Measurements from ENCODE around the gene CEP152. TPM values are rescaled to one million over a fixed set of nuclear protein-coding genes. Genes with fewer than 3 reads are reported as not detected.

Gene CEP152
- total RNA-seq, 4 donors from 2014 or later: 0.51 to 2.4 (median 1.4) TPM

- Histone ChIP-seq H3K27ac (no peak overlapping the region), H3K4me3 (no peak overlapping the region), H3K27me3 (no peaks in the 10 kb centered on the region), H3K4me1 (no peaks in the 10 kb centered on the region), H3K9me3 (no peaks in the 10 kb centered on the region), H3K36me3 (no peaks in the 10 kb centered on the region)
- TF ChIP-seq POLR2A (IDR thresholded peaks at IDR 0.05): no peak
- no peak for TF ChIP-seq CTCF (IDR thresholded peaks at IDR 0.05 in 4 of 5, conservative IDR thresholded peaks at IDR 0.05 in 1 of 5)
- intact Hi-C loops (cut with DNase I; ENCODE audit: low total_unique reads) (loop anchor here (5.0 kb wide), 1 partner anchor 446 kb away; no protein-coding TSS in a partner anchor), in situ Hi-C loops (cut with MboI; ENCODE audit: low sequenced_read_pairs in 4 of 4) (loop anchor here (10.0 to 25.0 kb wide), 2 partner anchors 441 to 448 kb away; no protein-coding TSS in a partner anchor)
- DNase-seq: no peak
- no peak for ATAC-seq
Measured at GRCh38 chr15:48802867-48803266, 8.0 kb downstream of the CEP152 start.

- H3K4me1 ChIP-seq: no peaks in the 10 kb centered on the region
- in situ Hi-C loops (cut with MboI; ENCODE audit: low sequenced_read_pairs in 4 of 4) (loop anchor here (10.0 to 25.0 kb wide), 2 partner anchors 440 to 447 kb away; no protein-coding TSS in a partner anchor), intact Hi-C loops (cut with DNase I; ENCODE audit: low total_unique reads) (loop anchor here (5.0 kb wide), 1 partner anchor 445 kb away; no protein-coding TSS in a partner anchor)
- no peak overlapping the region for H3K4me3 ChIP-seq
- DNase-seq: no peak
- ATAC-seq: no peak
- TF ChIP-seq POLR2A (IDR thresholded peaks at IDR 0.05) (no peak), CTCF (IDR thresholded peaks at IDR 0.05 in 4 of 5, conservative IDR thresholded peaks at IDR 0.05 in 1 of 5) (no peak)
- no peaks in the 10 kb centered on the region for H3K27me3 ChIP-seq
- H3K27ac ChIP-seq: no peak overlapping the region
- H3K9me3 ChIP-seq: no peaks in the 10 kb centered on the region
- no peaks in the 10 kb centered on the region for H3K36me3 ChIP-seq
Measured at GRCh38 chr15:48802257-48802656, 8.6 kb downstream of the CEP152 start.

- intact Hi-C loops (cut with DNase I; ENCODE audit: low total_unique reads) (loop anchor here (5.0 kb wide), 1 partner anchor 444 kb away; no protein-coding TSS in a partner anchor), in situ Hi-C loops (cut with MboI; ENCODE audit: low sequenced_read_pairs in 4 of 4) (loop anchor here (10.0 to 25.0 kb wide), 2 partner anchors 439 to 446 kb away; no protein-coding TSS in a partner anchor)
- TF ChIP-seq CTCF (IDR thresholded peaks at IDR 0.05 in 4 of 5, conservative IDR thresholded peaks at IDR 0.05 in 1 of 5) (peak in 2 of 5 experiments; percentile 23 to 36), POLR2A (IDR thresholded peaks at IDR 0.05) (no peak)
- Histone ChIP-seq H3K4me3 (no peak overlapping the region), H3K4me1 (no peaks in the 10 kb centered on the region), H3K27ac (no peak overlapping the region), H3K9me3 (no peaks in the 10 kb centered on the region), H3K27me3 (no peaks in the 10 kb centered on the region), H3K36me3 (no peaks in the 10 kb centered on the region)
- ATAC-seq (peak in 1 of 2 donors; percentile 33), DNase-seq (no peak)
Measured at GRCh38 chr15:48800811-48801455, 9.9 kb downstream of the CEP152 start.

- in situ Hi-C loops (cut with MboI; ENCODE audit: low sequenced_read_pairs in 4 of 4) (loop anchor here (10.0 to 25.0 kb wide), 2 partner anchors 438 to 445 kb away; no protein-coding TSS in a partner anchor), intact Hi-C loops (cut with DNase I; ENCODE audit: low total_unique reads) (loop anchor here (5.0 kb wide), 1 partner anchor 443 kb away; no protein-coding TSS in a partner anchor)
- Histone ChIP-seq H3K27ac (no peak overlapping the region), H3K4me3 (no peak overlapping the region), H3K27me3 (no peaks in the 10 kb centered on the region), H3K36me3 (no peaks in the 10 kb centered on the region), H3K4me1 (no peaks in the 10 kb centered on the region), H3K9me3 (no peaks in the 10 kb centered on the region)
- DNase-seq (no peak), ATAC-seq (no peak)
- TF ChIP-seq CTCF (IDR thresholded peaks at IDR 0.05 in 4 of 5, conservative IDR thresholded peaks at IDR 0.05 in 1 of 5): no peak
- TF ChIP-seq POLR2A (IDR thresholded peaks at IDR 0.05): no peak
Measured at GRCh38 chr15:48800245-48800644, 10.6 kb downstream of the CEP152 start.

All from gastrocnemius medialis (tissue), 4 donors.